HEK293T (cell line): ENCODE measurements around the gene ARL4D.

Experiments used
- CTCF ChIA-PET: fragments of 350-600 bp; formaldehyde crosslinking; extraction: SDS; loops from one replicate; lab custom pipeline; 2021; ENCODE audit warnings: antibody characterized with exemption, inconsistent platforms; lab: Yijun Ruan, JAX
- POLR2A ChIA-PET: fragments of 350-600 bp; formaldehyde crosslinking; extraction: SDS; loops from one replicate; lab custom pipeline; 2020; ENCODE audit warnings: antibody characterized with exemption, inconsistent platforms; lab: Yijun Ruan, JAX
- DNase-seq: peaks from one replicate; pipeline ENCODE4 v3.0.0; 2012; ENCODE audit warnings: mixed read lengths; ENCODE audit errors: extremely low spot score
- ARNT ChIP-seq: fragments of 450-650 bp; IDR thresholded peaks from 2 replicates; pipeline ENCODE4 v1.6.1; 2017; ENCODE audit warnings: mild to moderate bottlenecking
- BHLHE40 ChIP-seq: fragments of 450-650 bp; IDR thresholded peaks from 2 replicates; pipeline ENCODE4 v1.6.1; 2016; ENCODE audit warnings: mild to moderate bottlenecking, moderate library complexity, borderline replicate concordance
- CTBP1 ChIP-seq: fragments of 450-650 bp; IDR thresholded peaks from 2 replicates; pipeline ENCODE4 v1.6.1; 2016; ENCODE audit warnings: borderline replicate concordance
- ELF4 ChIP-seq: fragments of 450-650 bp; IDR thresholded peaks from 2 replicates; pipeline ENCODE4 v1.6.1; 2017; ENCODE audit warnings: antibody characterized with exemption
- FOXA1 ChIP-seq: fragments of 450-650 bp; IDR thresholded peaks from 2 replicates; pipeline ENCODE4 v1.6.1; 2016; ENCODE audit warnings: mild to moderate bottlenecking
- FOXK2 ChIP-seq: fragments of 450-650 bp; IDR thresholded peaks from 2 replicates; pipeline ENCODE4 v1.6.1; 2016; ENCODE audit warnings: mild to moderate bottlenecking
- FOXM1 ChIP-seq: fragments of 450-650 bp; IDR thresholded peaks from 2 replicates; pipeline ENCODE4 v1.6.1; 2017; ENCODE audit warnings: mild to moderate bottlenecking, borderline replicate concordance
- HDGF ChIP-seq: fragments of 450-650 bp; IDR thresholded peaks from 2 replicates; pipeline ENCODE4 v1.6.1; 2017; ENCODE audit warnings: antibody characterized with exemption, borderline replicate concordance
- L3MBTL2 ChIP-seq: fragments of 450-650 bp; conservative IDR thresholded peaks from 2 replicates; pipeline ENCODE4 v1.6.1; 2016; ENCODE audit warnings: mild to moderate bottlenecking
- LEF1 ChIP-seq: fragments of 450-650 bp; IDR thresholded peaks from 2 replicates; pipeline ENCODE4 v1.6.1; 2017; ENCODE audit warnings: mild to moderate bottlenecking, borderline replicate concordance
- NFRKB ChIP-seq: fragments of 450-650 bp; IDR thresholded peaks from 2 replicates; pipeline ENCODE4 v1.6.1; 2016; ENCODE audit warnings: mild to moderate bottlenecking, moderate library complexity
- SP1 ChIP-seq: fragments of 450-650 bp; IDR thresholded peaks from 2 replicates; pipeline ENCODE4 v1.6.1; 2017
- SUZ12 ChIP-seq: fragments of 450-650 bp; IDR thresholded peaks from 2 replicates; pipeline ENCODE4 v1.6.1; 2016; ENCODE audit warnings: mild to moderate bottlenecking
- TARDBP ChIP-seq: fragments of 450-650 bp; IDR thresholded peaks from 2 replicates; pipeline ENCODE4 v1.6.1; 2016
- ZNF384 ChIP-seq: fragments of 450-650 bp; IDR thresholded peaks from 2 replicates; pipeline ENCODE4 v1.6.1; 2016
- TF ChIP-seq, protein P1 (sequence below): fragments of 450-650 bp; IDR thresholded peaks from 2 replicates; pipeline ENCODE4 v1.6.1; 2016

ARL4D gene

DNA sequence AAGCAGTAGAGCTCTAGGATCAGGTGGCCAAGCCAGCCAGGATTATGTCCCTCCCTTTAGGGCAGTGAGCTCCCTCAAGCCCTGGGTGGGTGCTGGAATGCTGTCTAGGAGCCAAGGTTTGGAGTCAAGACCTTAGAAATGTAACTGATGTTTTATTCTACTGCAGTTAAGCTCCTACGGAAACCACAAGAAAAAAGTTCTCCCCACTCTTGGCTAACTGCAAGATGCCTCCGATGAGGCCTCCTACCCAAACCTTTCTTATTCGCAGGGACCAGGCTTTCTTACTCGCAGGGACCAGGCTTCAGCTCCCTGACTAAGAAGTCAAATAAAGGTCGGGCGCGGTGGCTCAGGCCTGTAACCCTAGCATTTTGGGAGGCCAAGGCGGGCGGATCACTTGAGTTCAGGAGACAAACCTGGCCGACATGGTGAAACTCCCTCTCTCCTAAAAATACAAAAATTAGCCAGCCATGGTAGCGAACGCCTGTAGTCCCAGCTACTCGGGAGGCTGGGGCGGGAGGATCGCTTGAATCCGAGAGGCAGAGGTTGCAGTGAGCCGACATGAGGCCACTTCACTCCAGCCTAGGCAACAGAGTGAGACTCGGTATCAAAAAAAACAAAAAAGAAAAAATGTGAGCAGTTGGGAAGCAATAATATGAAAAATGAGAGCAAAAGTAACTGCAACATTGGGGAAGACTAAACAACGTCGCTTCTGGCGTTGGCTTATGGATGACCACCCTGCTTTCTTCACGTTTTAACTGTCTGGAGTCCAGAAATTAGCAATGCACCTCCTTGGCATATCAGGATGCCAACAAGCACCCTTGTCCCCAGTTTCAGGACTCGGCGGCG is 31.7 kb upstream of the ARL4D start:
- ChIA-PET POLR2A (interaction anchor here (0.6 to 5.7 kb wide), 60 partner anchors 9 to 438 kb away, joined by 3 to 244 read pairs (median 8); partner anchors contain the start of genes AARSD1, ARL4D, BRCA1 and DHX8), CTCF (interaction anchor here (0.6 to 2.4 kb wide), 2 partner anchors 116 to 399 kb away, joined by 3 to 19 read pairs; partner anchors contain the start of gene DHX8)
- DNase-seq = no peak
- TF ChIP-seq FOXA1 (no peak), TARDBP (no peak), CTBP1 (no peak), LEF1 (no peak), FOXM1 (no peak), FOXK2 (no peak), NFRKB (no peak), ELF4 (no peak), ARNT (no peak), SUZ12 (no peak), L3MBTL2 (no peak), SP1 (no peak), ZNF384 (no peak), HDGF (no peak)
- TF ChIP-seq, protein P1, sequence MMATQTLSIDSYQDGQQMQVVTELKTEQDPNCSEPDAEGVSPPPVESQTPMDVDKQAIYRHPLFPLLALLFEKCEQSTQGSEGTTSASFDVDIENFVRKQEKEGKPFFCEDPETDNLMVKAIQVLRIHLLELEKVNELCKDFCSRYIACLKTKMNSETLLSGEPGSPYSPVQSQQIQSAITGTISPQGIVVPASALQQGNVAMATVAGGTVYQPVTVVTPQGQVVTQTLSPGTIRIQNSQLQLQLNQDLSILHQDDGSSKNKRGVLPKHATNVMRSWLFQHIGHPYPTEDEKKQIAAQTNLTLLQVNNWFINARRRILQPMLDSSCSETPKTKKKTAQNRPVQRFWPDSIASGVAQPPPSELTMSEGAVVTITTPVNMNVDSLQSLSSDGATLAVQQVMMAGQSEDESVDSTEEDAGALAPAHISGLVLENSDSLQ = no peak

DNA sequence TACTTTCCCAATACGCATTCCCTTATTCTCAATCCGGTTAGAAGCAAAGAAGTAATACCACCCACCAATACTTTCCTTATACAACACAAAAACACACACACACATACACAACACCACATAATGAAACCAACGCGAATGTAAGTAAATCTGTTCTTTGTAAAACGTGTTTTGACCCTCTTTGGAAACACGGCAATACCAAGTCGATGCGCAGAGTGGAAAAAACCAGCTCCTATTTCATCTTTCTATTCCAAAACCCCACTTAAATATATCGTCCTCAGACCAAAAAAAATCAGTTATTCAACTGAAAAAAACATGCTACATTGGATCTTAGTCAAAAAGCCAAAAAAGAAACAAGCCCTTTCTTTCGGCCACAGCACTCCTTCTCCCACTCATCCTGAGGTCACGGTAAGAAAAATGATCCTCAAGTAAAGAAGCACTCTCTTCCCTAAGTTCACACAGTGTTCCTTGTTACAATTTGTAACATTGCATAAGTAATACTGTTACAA is 31.0 kb upstream of the ARL4D start:
- DNase-seq = peak; percentile 60
- TF ChIP-seq ZNF384 (peak; percentile 95), HDGF (no peak), TARDBP (peak; percentile 97), L3MBTL2 (peak; percentile 87), SP1 (peak; percentile 25; the same call in 1 of the 2 replicates), FOXM1 (no peak), NFRKB (peak; percentile 97), BHLHE40 (peak; percentile 79), CTBP1 (peak; percentile 91), ARNT (peak; percentile 79; the same call in 1 of the 2 replicates), FOXK2 (peak; percentile 98), SUZ12 (no peak; the same call in none of the 2 replicates), LEF1 (peak; percentile 83; the same call in 1 of the 2 replicates), ELF4 (peak; percentile 100), FOXA1 (no peak)
- TF ChIP-seq, protein P1 = peak; percentile 9; the same call in 1 of the 2 replicates
- ChIA-PET POLR2A (interaction anchor here (0.6 to 5.7 kb wide), 83 partner anchors 10 to 690 kb away, joined by 3 to 244 read pairs (median 5); partner anchors contain the start of genes AARSD1, ARL4D, BRCA1 and DHX8), CTCF (interaction anchor here (0.6 to 2.4 kb wide), 3 partner anchors 21 to 399 kb away, joined by 3 to 19 read pairs (median 11); partner anchors contain the start of gene DHX8)

DNA sequence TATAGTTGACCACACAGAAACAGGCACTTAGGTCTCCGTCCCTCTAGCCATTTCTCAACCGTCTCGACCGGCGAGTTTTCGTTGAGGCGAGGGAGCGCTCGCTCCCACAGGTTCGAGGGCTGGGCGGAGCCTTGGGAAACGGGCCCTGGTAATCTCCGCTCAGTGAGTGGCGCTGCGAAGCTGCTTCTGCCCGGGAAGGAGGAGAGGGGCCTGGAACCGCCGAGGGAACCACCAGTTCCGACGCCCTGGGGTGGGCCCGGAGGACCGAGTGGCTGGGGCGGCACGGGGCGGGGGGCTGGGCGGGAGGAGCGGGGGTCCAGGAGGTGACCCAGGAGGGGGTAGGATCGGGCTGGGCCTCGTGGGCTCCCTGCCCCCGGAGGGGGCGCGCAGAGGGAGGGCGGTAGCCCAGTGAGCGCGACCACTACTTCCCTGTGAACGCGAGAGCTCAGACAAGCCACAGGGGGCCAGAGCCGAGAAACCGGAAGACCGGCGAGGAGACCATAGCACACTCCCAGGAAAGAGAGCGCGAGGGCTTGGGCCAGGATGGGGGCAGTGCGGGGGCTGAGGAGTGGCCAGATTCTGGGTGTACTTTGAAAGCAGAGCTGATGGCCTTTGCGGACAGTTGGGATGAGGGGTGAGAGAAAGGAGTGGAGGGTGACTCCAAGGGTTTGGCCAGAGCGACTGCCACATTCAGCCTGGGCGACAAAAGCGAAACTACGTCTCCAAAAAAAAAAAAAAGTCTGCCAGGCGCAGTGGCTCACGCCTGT is 29.9 kb upstream of the ARL4D start:
- TF ChIP-seq ELF4 (peak; percentile 76), CTBP1 (no peak), LEF1 (no peak), FOXK2 (no peak), NFRKB (no peak), ZNF384 (peak; percentile 92; the same call in 1 of the 2 replicates), SUZ12 (no peak), SP1 (no peak), TARDBP (no peak), FOXA1 (no peak), ARNT (no peak), HDGF (no peak), FOXM1 (no peak), BHLHE40 (no peak), L3MBTL2 (peak; percentile 82)
- TF ChIP-seq, protein P1 = no peak
- ChIA-PET POLR2A (interaction anchor here (0.6 to 5.7 kb wide), 69 partner anchors 10 to 691 kb away, joined by 3 to 244 read pairs (median 6); partner anchors contain the start of genes AARSD1, ARL4D, BRCA1 and DHX8), CTCF (interaction anchor here (0.6 to 2.4 kb wide), 5 partner anchors 20 to 199 kb away, joined by 3 to 19 read pairs (median 3); partner anchors contain the start of gene DHX8)
- DNase-seq = peak; percentile 76

DNA sequence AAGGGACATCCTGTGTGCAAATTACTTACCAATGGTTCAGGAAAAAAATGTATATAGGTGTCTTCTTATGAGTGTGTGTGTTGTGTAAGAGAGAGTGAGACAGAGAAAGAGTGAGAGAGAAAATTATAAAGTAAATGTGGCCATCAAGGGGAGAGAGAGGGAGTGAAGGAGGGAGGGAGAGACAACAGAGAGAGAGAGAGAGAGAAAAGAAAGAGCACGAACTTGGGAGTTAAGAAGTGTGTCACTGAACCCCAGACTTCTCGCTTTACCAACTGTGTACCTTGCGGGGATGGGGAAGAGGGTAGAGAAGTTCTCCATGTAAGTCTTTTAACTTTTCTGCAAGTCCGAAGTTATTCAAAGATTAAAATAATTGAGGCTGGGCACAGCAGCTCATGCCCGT is 28.8 kb upstream of the ARL4D start:
- no peak for TF ChIP-seq ARNT
- TF ChIP-seq, protein P1 = no peak
- TF ChIP-seq TARDBP = no peak
- no peak for TF ChIP-seq LEF1
- TF ChIP-seq ELF4 = no peak
- no peak for TF ChIP-seq HDGF
- no peak for TF ChIP-seq SP1
- TF ChIP-seq FOXK2 = no peak
- TF ChIP-seq CTBP1 = no peak
- TF ChIP-seq L3MBTL2 = no peak
- no peak for TF ChIP-seq FOXM1
- TF ChIP-seq NFRKB = no peak
- ChIA-PET CTCF (no interaction called here), POLR2A (interaction anchor here (1.1 to 5.7 kb wide), 8 partner anchors 9 to 200 kb away, joined by 3 to 244 read pairs (median 86); partner anchors contain the start of genes ARL4D and DHX8)
- DNase-seq = no peak
